ENCODE data around the gene FBXO30. TPM values are rescaled to one million over a fixed set of nuclear protein-coding genes. Genes with fewer than 3 reads are reported as not detected.
A peak's percentile ranks its signal among the peaks of the same experiment; 100 is the strongest.

The FBXO30 gene
- total and polyA plus RNA-seq, 5 donors from 2014 or later: 0.99 to 4.1 (median 1.6) TPM

- peaks cover 27% of the 10 kb centered on the region for H3K36me3 Mint-ChIP-seq
- Histone ChIP-seq H3K4me3 (ENCODE audit: low read depth, low read length) (no peak overlapping the region), H3K27ac (ENCODE audit: insufficient read depth, low read length, poor library complexity, severe bottlenecking) (no peak overlapping the region), H3K4me1 (ENCODE audit: control insufficient read depth, insufficient read depth, low read length, poor library complexity, severe bottlenecking) (peaks cover 9% of the 10 kb centered on the region), H3K9me3 (ENCODE audit: control insufficient read depth in 2 of 2, low read length in 2 of 2) (no peaks in the 10 kb centered on the region), H3K27me3 (ENCODE audit: control insufficient read depth, insufficient read depth, low read length) (no peaks in the 10 kb centered on the region), H3K36me3 (ENCODE audit: control insufficient read depth, insufficient read depth, low read length) (peaks cover 14% of the 10 kb centered on the region)
- H3K4me3 Mint-ChIP-seq: no peak overlapping the region
- DNase-seq (no peak), ATAC-seq (ENCODE audit: low read depth in 2 of 2) (no peak)
- H3K27ac Mint-ChIP-seq: no peak overlapping the region
- H3K4me1 Mint-ChIP-seq: peaks cover 28 to 44% (median 38%) of the 10 kb centered on the region in 4 donors
- H3K27me3 Mint-ChIP-seq: no peaks in the 10 kb centered on the region
- peaks cover 0 to 3% (median 0%) of the 10 kb centered on the region in 7 donors for H3K9me3 Mint-ChIP-seq
These were observed 6.4 kb downstream of the FBXO30 start for GRCh38 chr6:145808239-145808638.

- H3K4me3 ChIP-seq (ENCODE audit: low read depth, low read length): no peak overlapping the region
- peaks cover 18% of the 10 kb centered on the region for H3K36me3 ChIP-seq (ENCODE audit: control insufficient read depth, insufficient read depth, low read length)
- Mint-ChIP-seq H3K27ac (no peak overlapping the region), H3K4me3 (no peak overlapping the region), H3K27me3 (no peaks in the 10 kb centered on the region), H3K4me1 (peaks cover 5 to 19% (median 12%) of the 10 kb centered on the region in 4 donors), H3K36me3 (peaks cover 34% of the 10 kb centered on the region), H3K9me3 (peaks cover 0 to 4% (median 0%) of the 10 kb centered on the region in 7 donors)
- no peaks in the 10 kb centered on the region for H3K9me3 ChIP-seq (ENCODE audit: control insufficient read depth in 2 of 2, low read length in 2 of 2)
- H3K27me3 ChIP-seq (ENCODE audit: control insufficient read depth, insufficient read depth, low read length): no peaks in the 10 kb centered on the region
- no peak for ATAC-seq (ENCODE audit: low read depth in 2 of 2)
- no peak overlapping the region for H3K27ac ChIP-seq (ENCODE audit: insufficient read depth, low read length, poor library complexity, severe bottlenecking)
- no peak for DNase-seq
- no peaks in the 10 kb centered on the region for H3K4me1 ChIP-seq (ENCODE audit: control insufficient read depth, insufficient read depth, low read length, poor library complexity, severe bottlenecking)
These were observed 12.5 kb downstream of the FBXO30 start for GRCh38 chr6:145802141-145802540.

GRCh38 chr6:145801021-145801420 is 13.6 kb downstream of the FBXO30 start:
- Histone ChIP-seq H3K4me3 (ENCODE audit: low read depth, low read length) (no peak overlapping the region), H3K27me3 (ENCODE audit: control insufficient read depth, insufficient read depth, low read length) (no peaks in the 10 kb centered on the region), H3K9me3 (ENCODE audit: control insufficient read depth in 2 of 2, low read length in 2 of 2) (no peaks in the 10 kb centered on the region), H3K4me1 (ENCODE audit: control insufficient read depth, insufficient read depth, low read length, poor library complexity, severe bottlenecking) (no peaks in the 10 kb centered on the region), H3K36me3 (ENCODE audit: control insufficient read depth, insufficient read depth, low read length) (peaks cover 16% of the 10 kb centered on the region), H3K27ac (ENCODE audit: insufficient read depth, low read length, poor library complexity, severe bottlenecking) (no peak overlapping the region)
- Mint-ChIP-seq H3K27me3 (no peaks in the 10 kb centered on the region), H3K4me3 (no peak overlapping the region), H3K27ac (no peak overlapping the region), H3K9me3 (peaks cover 0 to 4% (median 0%) of the 10 kb centered on the region in 7 donors), H3K36me3 (peaks cover 33% of the 10 kb centered on the region), H3K4me1 (peaks cover 5 to 19% (median 12%) of the 10 kb centered on the region in 4 donors)
- ATAC-seq (ENCODE audit: low read depth in 2 of 2) (no peak), DNase-seq (no peak)

GRCh38 chr6:145798530-145798929 is 16.1 kb downstream of the FBXO30 start:
- Mint-ChIP-seq H3K27ac (no peak overlapping the region), H3K9me3 (peaks cover 0 to 2% (median 0%) of the 10 kb centered on the region in 7 donors), H3K4me3 (no peak overlapping the region), H3K4me1 (peaks cover 5 to 11% (median 6%) of the 10 kb centered on the region in 4 donors), H3K36me3 (peaks cover 9% of the 10 kb centered on the region), H3K27me3 (no peaks in the 10 kb centered on the region)
- Histone ChIP-seq H3K4me3 (ENCODE audit: low read depth, low read length) (no peak overlapping the region), H3K27me3 (ENCODE audit: control insufficient read depth, insufficient read depth, low read length) (no peaks in the 10 kb centered on the region), H3K4me1 (ENCODE audit: control insufficient read depth, insufficient read depth, low read length, poor library complexity, severe bottlenecking) (no peaks in the 10 kb centered on the region), H3K9me3 (ENCODE audit: control insufficient read depth in 2 of 2, low read length in 2 of 2) (no peaks in the 10 kb centered on the region), H3K27ac (ENCODE audit: insufficient read depth, low read length, poor library complexity, severe bottlenecking) (no peak overlapping the region), H3K36me3 (ENCODE audit: control insufficient read depth, insufficient read depth, low read length) (peaks cover 4% of the 10 kb centered on the region)
- DNase-seq (no peak), ATAC-seq (ENCODE audit: low read depth in 2 of 2) (no peak)

GRCh38 chr6:145789443-145789842 is 25.2 kb downstream of the FBXO30 start:
- ATAC-seq (ENCODE audit: low read depth in 2 of 2): no peak
- H3K4me1 ChIP-seq (ENCODE audit: control insufficient read depth, insufficient read depth, low read length, poor library complexity, severe bottlenecking): no peaks in the 10 kb centered on the region
- peaks cover 0 to 13% (median 4%) of the 10 kb centered on the region in 7 donors for H3K9me3 Mint-ChIP-seq
- H3K27ac Mint-ChIP-seq: no peak overlapping the region
- no peaks in the 10 kb centered on the region for H3K27me3 ChIP-seq (ENCODE audit: control insufficient read depth, insufficient read depth, low read length)
- no peak overlapping the region for H3K27ac ChIP-seq (ENCODE audit: insufficient read depth, low read length, poor library complexity, severe bottlenecking)
- peaks cover 5% of the 10 kb centered on the region for H3K36me3 Mint-ChIP-seq
- no peaks in the 10 kb centered on the region for H3K36me3 ChIP-seq (ENCODE audit: control insufficient read depth, insufficient read depth, low read length)
- H3K4me3 Mint-ChIP-seq: no peak overlapping the region
- no peak for DNase-seq
- H3K4me1 Mint-ChIP-seq: peaks cover 0 to 5% (median 0%) of the 10 kb centered on the region in 4 donors
- H3K9me3 ChIP-seq (ENCODE audit: control insufficient read depth in 2 of 2, low read length in 2 of 2): no peaks in the 10 kb centered on the region
- H3K27me3 Mint-ChIP-seq: no peaks in the 10 kb centered on the region
- no peak overlapping the region for H3K4me3 ChIP-seq (ENCODE audit: low read depth, low read length)

- Histone ChIP-seq H3K9me3 (ENCODE audit: control insufficient read depth in 2 of 2, low read length in 2 of 2) (no peaks in the 10 kb centered on the region), H3K36me3 (ENCODE audit: control insufficient read depth, insufficient read depth, low read length) (no peaks in the 10 kb centered on the region), H3K4me3 (ENCODE audit: low read depth, low read length) (no peak overlapping the region), H3K27ac (ENCODE audit: insufficient read depth, low read length, poor library complexity, severe bottlenecking) (no peak overlapping the region), H3K27me3 (ENCODE audit: control insufficient read depth, insufficient read depth, low read length) (no peaks in the 10 kb centered on the region), H3K4me1 (ENCODE audit: control insufficient read depth, insufficient read depth, low read length, poor library complexity, severe bottlenecking) (no peaks in the 10 kb centered on the region)
- Mint-ChIP-seq H3K36me3 (peaks cover 5% of the 10 kb centered on the region), H3K4me3 (no peak overlapping the region), H3K27me3 (no peaks in the 10 kb centered on the region), H3K27ac (no peak overlapping the region), H3K9me3 (peaks cover 0 to 13% (median 6%) of the 10 kb centered on the region in 7 donors), H3K4me1 (peaks cover 0 to 5% (median 0%) of the 10 kb centered on the region in 4 donors)
- DNase-seq (no peak), ATAC-seq (ENCODE audit: low read depth in 2 of 2) (no peak)
These were observed 26.9 kb downstream of the FBXO30 start for GRCh38 chr6:145787688-145788087.

- no peak for ATAC-seq (ENCODE audit: low read depth in 2 of 2)
- H3K4me1 Mint-ChIP-seq: no peaks in the 10 kb centered on the region
- no peak overlapping the region for H3K4me3 Mint-ChIP-seq
- H3K27me3 Mint-ChIP-seq: no peaks in the 10 kb centered on the region
- no peak overlapping the region for H3K27ac Mint-ChIP-seq
- H3K36me3 Mint-ChIP-seq: peaks cover 8% of the 10 kb centered on the region
- no peaks in the 10 kb centered on the region for H3K27me3 ChIP-seq (ENCODE audit: control insufficient read depth, insufficient read depth, low read length)
- no peaks in the 10 kb centered on the region for H3K4me1 ChIP-seq (ENCODE audit: control insufficient read depth, insufficient read depth, low read length, poor library complexity, severe bottlenecking)
- no peaks in the 10 kb centered on the region for H3K9me3 ChIP-seq (ENCODE audit: control insufficient read depth in 2 of 2, low read length in 2 of 2)
- H3K36me3 ChIP-seq (ENCODE audit: control insufficient read depth, insufficient read depth, low read length): no peaks in the 10 kb centered on the region
- H3K27ac ChIP-seq (ENCODE audit: insufficient read depth, low read length, poor library complexity, severe bottlenecking): no peak overlapping the region
- H3K4me3 ChIP-seq (ENCODE audit: low read depth, low read length): no peak overlapping the region
- peaks cover 0 to 21% (median 8%) of the 10 kb centered on the region in 7 donors for H3K9me3 Mint-ChIP-seq
- no peak for DNase-seq
These were observed 29.9 kb downstream of the FBXO30 start for GRCh38 chr6:145784683-145785082.

GRCh38 chr6:145783796-145784195 is 30.8 kb downstream of the FBXO30 start:
- no peak for ATAC-seq (ENCODE audit: low read depth in 2 of 2)
- no peak overlapping the region for H3K4me3 ChIP-seq (ENCODE audit: low read depth, low read length)
- peak in 1 of 3 donors; percentile 53 for DNase-seq
- no peaks in the 10 kb centered on the region for H3K4me1 Mint-ChIP-seq
- H3K27me3 Mint-ChIP-seq: no peaks in the 10 kb centered on the region
- no peaks in the 10 kb centered on the region for H3K9me3 ChIP-seq (ENCODE audit: control insufficient read depth in 2 of 2, low read length in 2 of 2)
- H3K4me1 ChIP-seq (ENCODE audit: control insufficient read depth, insufficient read depth, low read length, poor library complexity, severe bottlenecking): no peaks in the 10 kb centered on the region
- H3K36me3 Mint-ChIP-seq: peaks cover 8% of the 10 kb centered on the region
- H3K4me3 Mint-ChIP-seq: no peak overlapping the region
- H3K9me3 Mint-ChIP-seq: peaks cover 0 to 22% (median 8%) of the 10 kb centered on the region in 7 donors
- H3K36me3 ChIP-seq (ENCODE audit: control insufficient read depth, insufficient read depth, low read length): no peaks in the 10 kb centered on the region
- H3K27ac ChIP-seq (ENCODE audit: insufficient read depth, low read length, poor library complexity, severe bottlenecking): no peak overlapping the region
- no peak overlapping the region for H3K27ac Mint-ChIP-seq
- H3K27me3 ChIP-seq (ENCODE audit: control insufficient read depth, insufficient read depth, low read length): no peaks in the 10 kb centered on the region
